Measurements from ENCODE around the gene KCND2. TPM values are rescaled to one million over a fixed set of nuclear protein-coding genes. Genes with fewer than 3 reads are reported as not detected.
A peak's percentile ranks its signal among the peaks of the same experiment; 100 is the strongest.

Gene KCND2
- total RNA-seq, 1 experiment from 2014 or later: not detected

GRCh38 chr7:120709972-120710320, 437.0 kb downstream of the KCND2 start:
- in situ Hi-C loops (cut with HindIII; ENCODE audit: low pct_unique_long_range_greater_than_20kb, low sequenced_read_pairs): no loop called here
- no peak for DNase-seq (ENCODE audit: low read depth)

- in situ Hi-C loops (cut with HindIII; ENCODE audit: low pct_unique_long_range_greater_than_20kb, low sequenced_read_pairs): no loop called here
- no peak for DNase-seq (ENCODE audit: low read depth)
These were observed 442.0 kb downstream of the KCND2 start for GRCh38 chr7:120714945-120715344.

- in situ Hi-C loops (cut with HindIII; ENCODE audit: low pct_unique_long_range_greater_than_20kb, low sequenced_read_pairs): no loop called here
- DNase-seq (ENCODE audit: low read depth): no peak
These were observed 443.3 kb downstream of the KCND2 start for GRCh38 chr7:120716307-120716706.

- in situ Hi-C loops (cut with HindIII; ENCODE audit: low pct_unique_long_range_greater_than_20kb, low sequenced_read_pairs): no loop called here
- DNase-seq (ENCODE audit: low read depth): no peak
These were observed 444.2 kb downstream of the KCND2 start for GRCh38 chr7:120717166-120717565.

- no peak for DNase-seq (ENCODE audit: low read depth)
- in situ Hi-C loops (cut with HindIII; ENCODE audit: low pct_unique_long_range_greater_than_20kb, low sequenced_read_pairs): no loop called here
These were observed 445.4 kb downstream of the KCND2 start for GRCh38 chr7:120718361-120718760.

GRCh38 chr7:120720317-120720716, 447.3 kb downstream of the KCND2 start:
- DNase-seq (ENCODE audit: low read depth): no peak
- in situ Hi-C loops (cut with HindIII; ENCODE audit: low pct_unique_long_range_greater_than_20kb, low sequenced_read_pairs): no loop called here

- in situ Hi-C loops (cut with HindIII; ENCODE audit: low pct_unique_long_range_greater_than_20kb, low sequenced_read_pairs): no loop called here
- DNase-seq (ENCODE audit: low read depth): no peak
These were observed 450.8 kb downstream of the KCND2 start for GRCh38 chr7:120723465-120724385.

GRCh38 chr7:120724448-120724847, 451.5 kb downstream of the KCND2 start:
- in situ Hi-C loops (cut with HindIII; ENCODE audit: low pct_unique_long_range_greater_than_20kb, low sequenced_read_pairs): no loop called here
- no peak for DNase-seq (ENCODE audit: low read depth)

- in situ Hi-C loops (cut with HindIII; ENCODE audit: low pct_unique_long_range_greater_than_20kb, low sequenced_read_pairs): no loop called here
- DNase-seq (ENCODE audit: low read depth): no peak
These were observed 452.0 kb downstream of the KCND2 start for GRCh38 chr7:120724955-120725354.

- peak; percentile 7 for DNase-seq (ENCODE audit: low read depth)
- in situ Hi-C loops (cut with HindIII; ENCODE audit: low pct_unique_long_range_greater_than_20kb, low sequenced_read_pairs): no loop called here
These were observed 452.5 kb downstream of the KCND2 start for GRCh38 chr7:120725376-120726039.

GRCh38 chr7:120729245-120729644, 456.3 kb downstream of the KCND2 start:
- DNase-seq (ENCODE audit: low read depth): no peak
- in situ Hi-C loops (cut with HindIII; ENCODE audit: low pct_unique_long_range_greater_than_20kb, low sequenced_read_pairs): no loop called here

GRCh38 chr7:120731271-120731670, 458.3 kb downstream of the KCND2 start:
- DNase-seq (ENCODE audit: low read depth): no peak
- in situ Hi-C loops (cut with HindIII; ENCODE audit: low pct_unique_long_range_greater_than_20kb, low sequenced_read_pairs): no loop called here

- DNase-seq (ENCODE audit: low read depth): no peak
- in situ Hi-C loops (cut with HindIII; ENCODE audit: low pct_unique_long_range_greater_than_20kb, low sequenced_read_pairs): no loop called here
These were observed 459.3 kb downstream of the KCND2 start for GRCh38 chr7:120732256-120732655.

GRCh38 chr7:120733143-120733542, 460.2 kb downstream of the KCND2 start:
- peak; percentile 66 for DNase-seq (ENCODE audit: low read depth)

GRCh38 chr7:120733835-120734234, 460.9 kb downstream of the KCND2 start:
- DNase-seq (ENCODE audit: low read depth): no peak
- in situ Hi-C loops (cut with HindIII; ENCODE audit: low pct_unique_long_range_greater_than_20kb, low sequenced_read_pairs): no loop called here

More at GRCh38 chr7:120733143-120733542, 460.2 kb downstream of the KCND2 start:
- in situ Hi-C loops (cut with HindIII; ENCODE audit: low pct_unique_long_range_greater_than_20kb, low sequenced_read_pairs): no loop called here

GRCh38 chr7:120735791-120736190, 462.8 kb downstream of the KCND2 start:
- in situ Hi-C loops (cut with HindIII; ENCODE audit: low pct_unique_long_range_greater_than_20kb, low sequenced_read_pairs): no loop called here

GRCh38 chr7:120738816-120739215, 465.8 kb downstream of the KCND2 start:
- no peak for DNase-seq (ENCODE audit: low read depth)
- in situ Hi-C loops (cut with HindIII; ENCODE audit: low pct_unique_long_range_greater_than_20kb, low sequenced_read_pairs): no loop called here

More at GRCh38 chr7:120735791-120736190, 462.8 kb downstream of the KCND2 start:
- DNase-seq (ENCODE audit: low read depth): no peak

GRCh38 chr7:120740348-120740747, 467.4 kb downstream of the KCND2 start:
- in situ Hi-C loops (cut with HindIII; ENCODE audit: low pct_unique_long_range_greater_than_20kb, low sequenced_read_pairs): no loop called here
- DNase-seq (ENCODE audit: low read depth): no peak

GRCh38 chr7:120741371-120742042, 468.5 kb downstream of the KCND2 start:
- DNase-seq (ENCODE audit: low read depth): no peak
- in situ Hi-C loops (cut with HindIII; ENCODE audit: low pct_unique_long_range_greater_than_20kb, low sequenced_read_pairs): no loop called here
